A673 (cell line): Measurements from ENCODE around the gene MYRF. TPM values are rescaled to one million over a fixed set of nuclear protein-coding genes. Genes with fewer than 3 reads are reported as not detected.

Source experiments
- BruUV-seq: library from RNA; stranded (reverse); fragments of 400-500 nt; replicated peaks from 2 replicates; lab custom pipeline; 2021; lab: Mats Ljungman, UMichigan
- CTCF ChIA-PET: fragments of 300-600 bp; sonication (Branson Sonifier 250); formaldehyde crosslinking; loops from one replicate; lab custom pipeline; 2022; ENCODE audit warnings: antibody characterized with exemption; lab: Charles Lee
- POLR2A ChIA-PET: fragments of 300-600 bp; sonication (Branson Sonifier 250); formaldehyde crosslinking; loops from one replicate; lab custom pipeline; 2022; ENCODE audit warnings: antibody characterized with exemption; ENCODE audit not compliant: low non-redundant PET; lab: Charles Lee
- DNase-seq: peaks from one replicate; pipeline ENCODE4 v3.0.0-alpha.2; 2015; ENCODE audit warnings: low spot score
- H3K27ac ChIP-seq: fragments of 200-600 bp; sonication (generic); 2 replicates; pipeline ENCODE4 v1.5.1; 2016; ENCODE audit warnings: mixed run types, low read depth, mild to moderate bottlenecking, mixed read lengths, antibody characterized with exemption, low read length; ENCODE audit not compliant: poor library complexity, severe bottlenecking
- H3K27me3 ChIP-seq: fragments of 200-600 bp; sonication (generic); replicated peaks from 2 replicates; pipeline ENCODE4 v1.6.1; 2017; ENCODE audit warnings: mixed run types, low read depth, mild to moderate bottlenecking, mixed read lengths, antibody characterized with exemption, low read length; ENCODE audit not compliant: insufficient read depth, poor library complexity
- H3K36me3 ChIP-seq: fragments of 200-600 bp; sonication (generic); 2 replicates; pipeline ENCODE4 v1.6.1; 2016; ENCODE audit warnings: mixed run types, mild to moderate bottlenecking, mixed read lengths, antibody characterized with exemption, low read length; ENCODE audit not compliant: insufficient read depth, poor library complexity, severe bottlenecking
- H3K4me1 ChIP-seq: fragments of 200-600 bp; sonication (generic); 2 replicates; pipeline ENCODE4 v1.6.1; 2017; ENCODE audit warnings: mixed run types, mild to moderate bottlenecking, mixed read lengths, antibody characterized with exemption, low read length; ENCODE audit not compliant: insufficient read depth, poor library complexity, severe bottlenecking
- H3K4me3 ChIP-seq: fragments of 200-600 bp; sonication (generic); 2 replicates; pipeline ENCODE4 v1.5.1; 2016; ENCODE audit warnings: low read depth, mixed run types, mild to moderate bottlenecking, mixed read lengths, low read length; ENCODE audit not compliant: poor library complexity, severe bottlenecking
- H3K9me3 ChIP-seq: fragments of 200-600 bp; sonication (generic); 2 replicates; pipeline ENCODE4 v1.6.1; 2016; ENCODE audit warnings: mixed run types, low read depth, mild to moderate bottlenecking, mixed read lengths, antibody characterized with exemption, low read length; ENCODE audit not compliant: poor library complexity, severe bottlenecking
- EZH2 ChIP-seq: fragments of 200-600 bp; sonication (generic); IDR thresholded peaks from 2 replicates; pipeline ENCODE4 v1.6.1; 2017; ENCODE audit warnings: borderline replicate concordance, low read depth, mild to moderate bottlenecking, mixed read lengths, antibody characterized with exemption, low read length; ENCODE audit not compliant: poor library complexity, severe bottlenecking
- intact Hi-C: fragments of 100-400 bp; cut with micrococcal nuclease; formaldehyde crosslinking; loops from one replicate; pipeline ENCODE4 v1.10.0; 2022; ENCODE audit not compliant: unreplicated experiment
- total RNA-seq: library from RNA; stranded (reverse); gene quantifications from 2 replicates; pipeline ENCODE4 v1.2.3, GENCODE V29; 2021
- TF ChIP-seq, protein P1 (sequence below): fragments of 300-800, 200-600 bp; sonication (generic); conservative IDR thresholded peaks from 2 replicates; pipeline ENCODE4 v1.5.1; 2017; ENCODE audit warnings: low read depth, mild to moderate bottlenecking, antibody characterized with exemption, low read length, moderate library complexity, mixed read lengths

The MYRF gene
- total RNA-seq, 1 experiment from 2014 or later: 11.2 TPM

DNA sequence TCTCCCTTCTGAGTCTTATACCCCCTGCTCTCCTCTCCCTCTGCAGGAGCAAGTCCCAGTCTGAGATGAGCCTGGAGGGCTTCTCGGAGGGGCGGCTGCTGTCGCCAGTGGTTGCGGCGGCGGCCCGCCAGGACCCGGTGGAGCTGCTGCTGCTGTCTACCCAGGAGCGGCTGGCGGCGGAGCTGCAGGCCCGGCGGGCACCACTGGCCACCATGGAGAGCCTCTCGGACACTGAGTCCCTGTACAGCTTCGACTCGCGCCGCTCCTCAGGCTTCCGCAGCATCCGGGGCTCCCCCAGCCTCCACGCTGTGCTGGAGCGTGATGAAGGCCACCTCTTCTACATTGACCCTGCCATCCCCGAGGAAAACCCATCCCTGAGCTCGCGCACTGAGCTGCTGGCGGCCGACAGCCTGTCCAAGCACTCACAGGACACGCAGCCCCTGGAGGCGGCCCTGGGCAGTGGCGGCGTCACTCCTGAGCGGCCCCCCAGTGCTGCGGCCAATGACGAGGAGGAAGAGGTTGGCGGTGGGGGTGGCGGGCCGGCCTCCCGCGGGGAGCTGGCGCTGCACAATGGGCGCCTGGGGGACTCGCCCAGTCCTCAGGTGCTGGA lies 8.8 kb upstream of the MYRF start:
- intact Hi-C loops: no loop called here
- no peaks in the 10 kb centered on the region for H3K4me1 ChIP-seq
- no TSS peak for BruUV-seq
- CTCF ChIA-PET: interaction anchor here (2.3 kb wide), 1 partner anchor 10 kb away, joined by 10 read pairs; no protein-coding TSS in a partner anchor
- peaks cover 4% of the 10 kb centered on the region for H3K36me3 ChIP-seq
- no peak for DNase-seq
- H3K27me3 ChIP-seq: no peaks in the 10 kb centered on the region
- H3K27ac ChIP-seq: no peak overlapping the region
- H3K4me3 ChIP-seq: no peak overlapping the region
- H3K9me3 ChIP-seq: no peaks in the 10 kb centered on the region
- POLR2A ChIA-PET: no interaction called here
- no peak for TF ChIP-seq EZH2
- TF ChIP-seq, protein P1, sequence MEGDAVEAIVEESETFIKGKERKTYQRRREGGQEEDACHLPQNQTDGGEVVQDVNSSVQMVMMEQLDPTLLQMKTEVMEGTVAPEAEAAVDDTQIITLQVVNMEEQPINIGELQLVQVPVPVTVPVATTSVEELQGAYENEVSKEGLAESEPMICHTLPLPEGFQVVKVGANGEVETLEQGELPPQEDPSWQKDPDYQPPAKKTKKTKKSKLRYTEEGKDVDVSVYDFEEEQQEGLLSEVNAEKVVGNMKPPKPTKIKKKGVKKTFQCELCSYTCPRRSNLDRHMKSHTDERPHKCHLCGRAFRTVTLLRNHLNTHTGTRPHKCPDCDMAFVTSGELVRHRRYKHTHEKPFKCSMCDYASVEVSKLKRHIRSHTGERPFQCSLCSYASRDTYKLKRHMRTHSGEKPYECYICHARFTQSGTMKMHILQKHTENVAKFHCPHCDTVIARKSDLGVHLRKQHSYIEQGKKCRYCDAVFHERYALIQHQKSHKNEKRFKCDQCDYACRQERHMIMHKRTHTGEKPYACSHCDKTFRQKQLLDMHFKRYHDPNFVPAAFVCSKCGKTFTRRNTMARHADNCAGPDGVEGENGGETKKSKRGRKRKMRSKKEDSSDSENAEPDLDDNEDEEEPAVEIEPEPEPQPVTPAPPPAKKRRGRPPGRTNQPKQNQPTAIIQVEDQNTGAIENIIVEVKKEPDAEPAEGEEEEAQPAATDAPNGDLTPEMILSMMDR: no peak

- no TSS peak for BruUV-seq
- Histone ChIP-seq H3K36me3 (peaks cover 4% of the 10 kb centered on the region), H3K9me3 (no peaks in the 10 kb centered on the region), H3K4me3 (no peak overlapping the region), H3K27ac (no peak overlapping the region), H3K4me1 (no peaks in the 10 kb centered on the region), H3K27me3 (no peaks in the 10 kb centered on the region)
- CTCF ChIA-PET: interaction anchor here (2.3 kb wide), 1 partner anchor 11 kb away, joined by 10 read pairs; no protein-coding TSS in a partner anchor
- no peak for TF ChIP-seq EZH2
- TF ChIP-seq, protein P1: no peak
- POLR2A ChIA-PET: no interaction called here
- intact Hi-C loops: no loop called here
- DNase-seq: no peak
Observed at GRCh38 chr11:61744181-61744580, 8.3 kb upstream of the MYRF start.

GRCh38 chr11:61744609-61745156 lies 7.8 kb upstream of the MYRF start:
- Histone ChIP-seq H3K4me3 (no peak overlapping the region), H3K27me3 (no peaks in the 10 kb centered on the region), H3K27ac (no peak overlapping the region), H3K9me3 (no peaks in the 10 kb centered on the region), H3K36me3 (peaks cover 4% of the 10 kb centered on the region), H3K4me1 (no peaks in the 10 kb centered on the region)
- no peak for DNase-seq
- POLR2A ChIA-PET: no interaction called here
- CTCF ChIA-PET: interaction anchor here (2.3 kb wide), 1 partner anchor 11 kb away, joined by 10 read pairs; no protein-coding TSS in a partner anchor
- intact Hi-C loops: no loop called here
- TF ChIP-seq, protein P1: no peak
- TF ChIP-seq EZH2: no peak
- no TSS peak for BruUV-seq
